NCI-H526 (cell line): ENCODE results near the gene ABHD13.

Experiments used
- DNase-seq, 2 experiments: peaks; one replicate each; lab custom pipeline; 2025; lab: John Stamatoyannopoulos, UW

The ABHD13 gene

GRCh38 chr13:108218044-108218974 is at the start of gene ABHD13:
Gene ABHD13, plus strand, starts transcription at chr13:108218392. Its CDS starts 10,827 bp downstream, at chr13:108229219.
- peak; percentile 89 to 98 for DNase-seq

- DNase-seq: no peak
Observed at GRCh38 chr13:108168929-108169328, 49.3 kb upstream of the ABHD13 start.

- DNase-seq: peak; percentile 3 to 64
Observed at GRCh38 chr13:108176685-108177274, 41.4 kb upstream of the ABHD13 start.

DNA sequence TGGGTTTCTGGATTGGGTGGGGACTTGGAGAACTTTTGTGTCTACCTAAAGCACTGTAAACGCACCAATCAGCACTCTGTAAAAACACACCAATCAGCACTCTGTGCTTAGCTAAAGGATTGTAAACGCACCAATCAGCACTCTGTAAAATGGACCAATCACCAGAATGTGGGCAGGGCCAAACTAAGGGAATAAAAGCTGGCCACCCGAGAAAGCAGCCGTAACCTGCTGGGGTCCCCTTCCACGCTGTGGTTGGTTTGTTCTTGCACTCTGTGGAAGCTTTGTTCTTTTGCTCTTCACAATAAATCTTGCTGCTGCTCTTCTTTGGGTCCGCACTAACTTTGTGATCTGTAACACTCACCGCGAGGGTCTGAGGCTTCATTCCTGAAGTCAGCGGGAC is 40.1 kb upstream of the ABHD13 start:
- no peak for DNase-seq

GRCh38 chr13:108182652-108183051 is 35.5 kb upstream of the ABHD13 start:
- no peak for DNase-seq

- DNase-seq: no peak
Observed at GRCh38 chr13:108185223-108185622, 33.0 kb upstream of the ABHD13 start.

DNA sequence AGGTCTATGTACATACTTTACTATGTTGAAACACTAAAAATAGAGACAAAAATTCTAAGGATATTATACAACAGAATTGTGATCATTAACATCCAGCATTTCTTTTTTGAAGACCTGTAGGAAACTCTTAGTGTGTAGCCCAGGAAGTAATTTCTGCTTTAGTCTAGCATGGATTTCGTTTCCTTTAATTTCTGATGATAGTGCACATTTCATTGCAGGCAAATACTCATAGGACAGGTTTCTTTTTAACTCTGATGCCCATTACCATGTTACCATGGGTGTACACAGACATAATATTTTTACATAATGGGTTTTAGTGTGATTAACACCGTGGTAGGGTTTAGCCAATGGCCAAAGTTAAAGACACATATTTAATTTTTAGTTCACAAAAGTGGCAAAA is 29.9 kb upstream of the ABHD13 start:
- DNase-seq: no peak

DNA sequence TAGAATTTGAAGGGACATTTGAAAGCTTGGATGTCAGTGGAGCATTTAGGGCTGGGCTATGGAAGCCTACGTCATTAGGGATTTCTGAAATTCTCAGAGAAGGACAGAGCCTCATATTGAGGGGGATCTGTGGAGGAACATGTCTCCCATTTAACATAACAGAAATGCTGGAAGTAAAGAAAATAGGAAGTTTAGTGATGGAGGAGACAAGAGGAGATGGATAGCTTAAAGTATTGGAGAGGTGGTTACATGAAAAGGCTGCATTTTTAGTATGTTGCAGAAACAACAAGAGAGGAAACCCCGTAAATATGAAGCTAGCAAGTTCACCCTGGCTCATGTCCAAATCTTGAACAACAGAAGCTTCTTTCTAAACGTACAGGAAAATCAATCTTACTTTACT is 27.3 kb upstream of the ABHD13 start:
- no peak for DNase-seq

GRCh38 chr13:108193806-108194205 is 24.4 kb upstream of the ABHD13 start:
- DNase-seq: no peak

- DNase-seq: no peak
Observed at GRCh38 chr13:108194435-108194936, 23.7 kb upstream of the ABHD13 start.

GRCh38 chr13:108195146-108195545 is 23.0 kb upstream of the ABHD13 start:
- DNase-seq: no peak

- no peak for DNase-seq
Observed at GRCh38 chr13:108195861-108196260, 22.3 kb upstream of the ABHD13 start.

DNA sequence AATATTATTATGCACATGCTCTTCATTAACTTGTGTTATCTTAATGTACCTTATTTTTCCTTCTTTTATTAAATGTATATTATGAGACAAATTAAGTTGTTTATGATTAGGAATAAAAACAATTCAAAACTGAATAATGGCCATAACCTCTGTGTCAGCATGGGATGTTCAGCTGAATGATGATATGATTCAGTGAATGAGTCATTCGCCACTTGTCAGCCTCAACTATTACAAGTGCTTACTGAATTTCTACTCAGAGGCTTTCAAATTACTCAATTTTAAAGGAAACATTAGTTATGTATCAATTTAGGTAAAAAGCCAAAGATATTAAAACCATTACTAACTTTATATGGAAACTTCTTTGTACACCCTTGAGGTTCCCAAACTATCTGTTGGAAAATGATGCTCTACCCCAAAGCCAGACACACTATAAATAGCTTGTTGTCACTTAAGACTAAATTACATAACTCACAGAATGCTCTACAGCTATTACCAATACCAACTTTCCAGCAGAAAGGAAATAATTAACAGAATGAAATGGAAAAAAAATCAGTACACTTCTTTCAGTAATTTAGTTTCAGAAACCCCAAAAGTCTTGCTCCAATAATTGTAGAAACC is 17.3 kb upstream of the ABHD13 start:
- DNase-seq: no peak

- no peak for DNase-seq
Observed at GRCh38 chr13:108210551-108210950, 7.6 kb upstream of the ABHD13 start.

DNA sequence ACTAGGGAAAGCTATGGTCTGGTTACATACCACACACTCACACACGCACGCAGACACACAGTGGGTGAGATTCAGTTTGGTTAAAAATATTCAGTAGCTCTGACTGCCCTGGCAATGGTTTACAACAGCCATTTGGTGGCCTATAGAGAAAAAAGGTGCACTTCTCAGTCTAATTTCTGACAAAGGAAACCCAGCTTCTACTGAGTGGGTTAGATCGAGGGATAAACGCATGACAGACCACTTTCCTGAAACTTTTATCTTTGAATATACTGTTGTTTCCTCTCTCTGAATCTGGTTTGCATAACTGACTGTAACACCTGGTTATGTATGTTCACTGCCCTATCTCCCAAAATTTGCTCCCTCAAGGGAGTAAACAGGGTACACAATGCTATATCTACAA is 5.3 kb upstream of the ABHD13 start:
- DNase-seq: peak; percentile 66 to 79

GRCh38 chr13:108213946-108214345 is 4.2 kb upstream of the ABHD13 start:
- no peak for DNase-seq

- peak; percentile 24 to 62 for DNase-seq
Observed at GRCh38 chr13:108214441-108215271, 3.5 kb upstream of the ABHD13 start.

- peak; percentile 86 to 98 for DNase-seq
Observed at GRCh38 chr13:108215436-108215835, 2.8 kb upstream of the ABHD13 start, which contains the start of gene LIG4. Gene LIG4, minus strand, starts transcription at chr13:108215536. Its CDS starts 4,268 bp downstream, at chr13:108211268.

DNA sequence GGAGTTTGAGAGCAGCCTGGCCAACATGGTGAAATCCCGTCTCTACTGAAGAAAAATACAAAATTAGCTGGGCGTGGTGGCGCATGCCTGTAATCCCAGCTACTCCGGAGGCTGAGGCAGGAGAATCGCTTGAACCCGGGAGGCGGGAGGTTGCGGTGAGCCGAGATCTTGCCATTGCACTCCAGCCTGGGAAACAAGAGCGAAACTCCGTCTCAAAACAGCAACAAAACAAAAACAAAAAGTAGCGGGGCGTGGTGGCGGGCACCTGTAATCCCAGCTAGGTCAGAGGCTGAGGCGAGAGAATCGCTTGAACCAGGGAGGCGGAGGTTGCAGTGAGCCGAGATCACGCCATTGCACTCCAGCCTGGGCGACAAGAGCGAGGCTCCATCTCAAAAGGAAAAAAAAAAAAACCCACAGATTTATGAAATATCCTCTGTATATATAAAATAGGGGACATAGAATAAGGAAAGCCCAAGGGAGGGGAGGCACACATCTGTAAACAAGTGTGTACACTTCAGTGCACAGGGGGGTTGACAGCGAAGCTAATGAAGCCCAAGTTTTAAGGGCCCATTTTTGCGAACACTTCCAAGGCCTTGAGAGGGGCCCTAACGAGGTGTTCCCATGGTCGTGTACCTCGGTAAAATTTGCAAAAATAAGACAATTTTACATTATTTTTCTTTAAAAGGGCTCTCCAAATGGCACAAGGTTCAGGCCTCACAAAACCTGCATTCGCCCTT is 717 bp upstream of the ABHD13 start:
- DNase-seq: peak in 1 of 2 experiments; percentile 51

DNA sequence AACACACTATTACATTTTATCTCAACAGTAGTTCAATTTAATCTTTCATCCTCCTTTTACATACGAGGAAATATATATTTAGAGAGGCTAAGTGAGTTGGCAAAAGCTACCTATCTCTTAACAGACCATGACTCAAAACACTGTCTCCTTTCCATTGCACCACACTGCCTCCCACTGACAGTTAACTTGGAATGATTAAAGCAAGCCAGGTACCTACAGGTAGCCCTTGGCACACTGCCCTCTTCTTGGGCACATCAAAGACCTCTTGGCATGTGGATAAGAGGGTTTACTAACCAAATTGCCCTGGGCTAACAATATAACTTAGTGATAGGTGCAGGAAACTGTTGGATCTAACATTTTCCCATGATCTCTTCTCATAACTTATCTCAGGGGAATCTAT is 1.8 kb downstream of the ABHD13 start:
- DNase-seq: peak in 1 of 2 experiments; percentile 23
